ENCODE results near the gene EXOC6B.
A peak's percentile ranks its signal among the peaks of the same experiment; 100 is the strongest.
"Not testable (repeated sequence)": the region's sequence is repeated elsewhere in the genome, so short reads cannot be mapped to it uniquely, and the experiment has no call there.

The EXOC6B gene

GRCh38 chr2:72604468-72604867 lies 221.4 kb downstream of the EXOC6B start:
- DNase-seq (ENCODE audit: low spot score) = no peak

GRCh38 chr2:72603481-72603880 lies 222.4 kb downstream of the EXOC6B start:
- DNase-seq (ENCODE audit: low spot score) = no peak

- no peak for DNase-seq (ENCODE audit: low spot score)
Observed at GRCh38 chr2:72602711-72603110, 223.1 kb downstream of the EXOC6B start.

- no peak for DNase-seq (ENCODE audit: low spot score)
Observed at GRCh38 chr2:72602095-72602494, 223.7 kb downstream of the EXOC6B start.

- not testable (repeated sequence) for DNase-seq (ENCODE audit: low spot score)
Observed at GRCh38 chr2:72583836-72584235, 242.0 kb downstream of the EXOC6B start.

- no peak for DNase-seq (ENCODE audit: low spot score)
Observed at GRCh38 chr2:72583376-72583775, 242.5 kb downstream of the EXOC6B start.

- no peak for DNase-seq (ENCODE audit: low spot score)
Observed at GRCh38 chr2:72581560-72582181, 244.2 kb downstream of the EXOC6B start.

- peak; percentile 72 for DNase-seq (ENCODE audit: low spot score)
Observed at GRCh38 chr2:72579591-72580180, 246.1 kb downstream of the EXOC6B start.

- DNase-seq (ENCODE audit: low spot score) = no peak
Observed at GRCh38 chr2:72576861-72577260, 249.0 kb downstream of the EXOC6B start.

- no peak for DNase-seq (ENCODE audit: low spot score)
Observed at GRCh38 chr2:72576459-72576858, 249.4 kb downstream of the EXOC6B start.

- no peak for DNase-seq (ENCODE audit: low spot score)
Observed at GRCh38 chr2:72574886-72575285, 250.9 kb downstream of the EXOC6B start.

GRCh38 chr2:72573232-72573631 lies 252.6 kb downstream of the EXOC6B start:
- no peak for DNase-seq (ENCODE audit: low spot score)

- DNase-seq (ENCODE audit: low spot score) = no peak
Observed at GRCh38 chr2:72572501-72572900, 253.3 kb downstream of the EXOC6B start.

GRCh38 chr2:72570413-72570812 lies 255.4 kb downstream of the EXOC6B start:
- no peak for DNase-seq (ENCODE audit: low spot score)

GRCh38 chr2:72562451-72563153 lies 263.2 kb downstream of the EXOC6B start:
- DNase-seq (ENCODE audit: low spot score) = no peak

- DNase-seq (ENCODE audit: low spot score) = no peak
Observed at GRCh38 chr2:72561621-72562318, 264.1 kb downstream of the EXOC6B start.

- DNase-seq (ENCODE audit: low spot score) = no peak
Observed at GRCh38 chr2:72555943-72556342, 269.9 kb downstream of the EXOC6B start.

GRCh38 chr2:72555363-72555762 lies 270.5 kb downstream of the EXOC6B start:
- not testable (repeated sequence) for DNase-seq (ENCODE audit: low spot score)

GRCh38 chr2:72554910-72555309 lies 270.9 kb downstream of the EXOC6B start:
- DNase-seq (ENCODE audit: low spot score) = not testable (repeated sequence)

- DNase-seq (ENCODE audit: low spot score) = no peak
Observed at GRCh38 chr2:72554381-72554780, 271.5 kb downstream of the EXOC6B start.

- no peak for DNase-seq (ENCODE audit: low spot score)
Observed at GRCh38 chr2:72548081-72548764, 277.6 kb downstream of the EXOC6B start.

GRCh38 chr2:72545790-72546189 lies 280.0 kb downstream of the EXOC6B start:
- DNase-seq (ENCODE audit: low spot score) = no peak

Data from hematopoietic multipotent progenitor cell treated with erythropoietin and hydrocortisone succinate and interleukin-3 and kit ligand, for 17 days (in vitro differentiated cells).